ENCODE data around the gene WDR76. TPM values are rescaled to one million over a fixed set of nuclear protein-coding genes. Genes with fewer than 3 reads are reported as not detected.

WDR76 gene
- total RNA-seq, 2 experiments from 2014 or later, result 72.2 to 74.7 TPM

- Mint-ChIP-seq H3K4me3 (no peak overlapping the region), H3K4me1 (peaks cover 2% of the 10 kb centered on the region), H3K27ac (no peak overlapping the region), H3K36me3 (ENCODE audit: low read depth) (no peaks in the 10 kb centered on the region), H3K27me3 (no peaks in the 10 kb centered on the region), H3K9me3 (no peaks in the 10 kb centered on the region)
- ChIA-PET POLR2A (no interaction called here), CTCF (no interaction called here)
- no peak for DNase-seq
Measured at GRCh38 chr15:43908516-43909050, 81.8 kb downstream of the WDR76 start.

DNA sequence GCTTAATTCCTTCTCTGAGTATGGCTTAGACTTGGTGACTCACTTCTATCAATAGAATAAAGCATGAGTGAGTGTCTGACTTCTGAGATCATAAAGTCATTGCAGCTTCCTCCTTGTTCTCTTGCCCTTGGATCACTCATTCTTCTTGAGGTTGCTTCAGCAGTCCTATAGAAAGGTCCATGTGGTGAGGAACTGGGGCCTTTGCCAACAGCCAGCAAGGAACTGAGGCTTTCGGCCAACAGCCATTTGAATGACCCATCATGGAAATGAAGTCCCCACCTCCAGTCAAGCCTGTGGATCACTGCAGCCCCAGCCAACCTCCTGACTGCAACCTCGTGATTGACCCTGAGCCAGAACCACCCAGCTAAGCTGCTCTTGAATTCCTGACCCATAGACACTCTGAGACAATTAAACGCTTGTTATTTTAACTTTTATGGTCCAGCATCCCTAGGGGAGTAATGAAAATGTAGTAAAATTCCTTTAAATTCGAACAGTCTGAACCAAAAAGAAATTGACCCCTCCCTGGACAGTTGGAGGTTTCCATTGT, 84.5 kb downstream of the WDR76 start:
- ChIA-PET POLR2A (no interaction called here), CTCF (interaction anchor here (0.6 kb wide), 1 partner anchor 154 kb away, joined by 3 read pairs; no protein-coding TSS in a partner anchor)
- H3K4me1 Mint-ChIP-seq, result no peaks in the 10 kb centered on the region
- H3K27ac Mint-ChIP-seq, result no peak overlapping the region
- no peak for DNase-seq
- H3K36me3 Mint-ChIP-seq (ENCODE audit: low read depth), result no peaks in the 10 kb centered on the region
- no peaks in the 10 kb centered on the region for H3K27me3 Mint-ChIP-seq
- no peak overlapping the region for H3K4me3 Mint-ChIP-seq
- H3K9me3 Mint-ChIP-seq, result no peaks in the 10 kb centered on the region

GRCh38 chr15:43912208-43912607, 85.4 kb downstream of the WDR76 start:
- H3K9me3 Mint-ChIP-seq, result no peaks in the 10 kb centered on the region
- DNase-seq, result no peak
- H3K36me3 Mint-ChIP-seq (ENCODE audit: low read depth), result no peaks in the 10 kb centered on the region
- no peaks in the 10 kb centered on the region for H3K27me3 Mint-ChIP-seq
- H3K27ac Mint-ChIP-seq, result no peak overlapping the region
- POLR2A ChIA-PET, result no interaction called here
- H3K4me3 Mint-ChIP-seq, result no peak overlapping the region
- no peaks in the 10 kb centered on the region for H3K4me1 Mint-ChIP-seq
- CTCF ChIA-PET, result no interaction called here

DNA sequence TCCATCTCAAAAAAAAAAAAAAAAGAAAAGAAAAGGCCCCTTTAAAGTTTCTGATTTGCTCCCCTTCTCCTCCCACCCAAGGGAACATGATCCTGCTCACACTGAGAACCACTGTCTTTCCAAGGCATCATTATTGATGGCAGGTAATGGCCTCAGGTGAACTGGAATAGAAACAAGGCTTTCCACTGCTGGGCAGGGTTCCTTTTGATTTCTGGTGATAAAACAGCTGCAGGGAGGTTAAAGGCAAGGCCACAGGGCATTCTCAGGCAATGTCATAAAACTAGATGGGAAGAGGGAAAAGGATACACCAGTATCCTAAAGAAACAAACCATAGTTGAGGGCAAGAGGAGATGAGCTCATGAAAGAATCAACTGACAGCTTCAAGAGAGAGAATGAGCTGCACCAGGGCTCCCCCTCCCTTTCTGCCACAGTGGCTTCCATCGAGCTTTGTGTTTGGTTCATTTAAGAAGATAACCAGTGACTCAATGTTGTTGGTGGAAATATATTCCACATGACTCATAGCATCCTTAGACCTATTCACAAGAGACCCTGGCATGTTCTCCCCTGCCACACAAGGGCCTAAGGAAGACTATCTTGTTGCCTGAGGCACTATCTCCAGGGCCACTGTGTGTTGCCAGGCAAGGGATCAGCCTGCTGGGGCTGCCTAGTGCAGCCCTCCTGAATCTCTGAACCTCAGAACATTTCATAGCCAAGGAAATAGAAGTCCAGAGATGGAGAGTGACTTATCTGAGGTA, 86.4 kb downstream of the WDR76 start:
- Mint-ChIP-seq H3K27me3 (no peaks in the 10 kb centered on the region), H3K9me3 (no peaks in the 10 kb centered on the region), H3K36me3 (ENCODE audit: low read depth) (no peaks in the 10 kb centered on the region), H3K4me1 (no peaks in the 10 kb centered on the region), H3K27ac (no peak overlapping the region), H3K4me3 (no peak overlapping the region)
- DNase-seq, result no peak
- CTCF ChIA-PET, result interaction anchor here (0.5 to 1.4 kb wide), 2 partner anchors 9 to 573 kb away, joined by 4 to 5 read pairs; no protein-coding TSS in a partner anchor
- POLR2A ChIA-PET, result no interaction called here

DNA sequence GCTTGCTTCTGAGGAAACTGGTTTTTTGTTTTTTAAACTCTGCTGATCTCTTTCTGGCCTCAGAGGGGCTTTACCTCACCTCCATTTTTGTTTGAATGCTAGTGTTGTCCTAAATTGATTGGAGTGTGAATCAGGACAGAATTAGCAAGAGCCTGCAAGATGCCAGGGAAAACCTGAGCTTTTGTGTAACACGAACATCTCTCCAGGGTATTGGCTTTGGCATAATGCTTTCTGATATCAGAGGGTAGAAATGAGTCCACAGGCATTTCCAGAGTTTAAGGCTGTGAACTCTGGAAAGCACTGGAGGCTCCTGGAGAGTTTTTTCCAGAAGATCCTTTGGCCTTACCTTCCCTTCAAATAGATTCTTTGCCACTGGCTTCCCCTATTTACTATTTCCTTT, 87.1 kb downstream of the WDR76 start:
- no peak overlapping the region for H3K27ac Mint-ChIP-seq
- H3K27me3 Mint-ChIP-seq, result no peaks in the 10 kb centered on the region
- H3K9me3 Mint-ChIP-seq, result no peaks in the 10 kb centered on the region
- DNase-seq, result no peak
- H3K4me1 Mint-ChIP-seq, result no peaks in the 10 kb centered on the region
- H3K36me3 Mint-ChIP-seq (ENCODE audit: low read depth), result no peaks in the 10 kb centered on the region
- ChIA-PET POLR2A (no interaction called here), CTCF (interaction anchor here (1.4 kb wide), 1 partner anchor 9 kb away, joined by 5 read pairs; no protein-coding TSS in a partner anchor)
- H3K4me3 Mint-ChIP-seq, result no peak overlapping the region

- no peaks in the 10 kb centered on the region for H3K4me1 Mint-ChIP-seq
- H3K36me3 Mint-ChIP-seq (ENCODE audit: low read depth), result no peaks in the 10 kb centered on the region
- DNase-seq, result no peak
- POLR2A ChIA-PET, result no interaction called here
- H3K4me3 Mint-ChIP-seq, result no peak overlapping the region
- no peak overlapping the region for H3K27ac Mint-ChIP-seq
- CTCF ChIA-PET, result no interaction called here
- H3K27me3 Mint-ChIP-seq, result no peaks in the 10 kb centered on the region
- no peaks in the 10 kb centered on the region for H3K9me3 Mint-ChIP-seq
Measured at GRCh38 chr15:43915631-43916325, 89.0 kb downstream of the WDR76 start.

GRCh38 chr15:43916326-43916660, 89.5 kb downstream of the WDR76 start:
- Mint-ChIP-seq H3K36me3 (ENCODE audit: low read depth) (no peaks in the 10 kb centered on the region), H3K27me3 (no peaks in the 10 kb centered on the region), H3K4me1 (no peaks in the 10 kb centered on the region), H3K27ac (no peak overlapping the region), H3K9me3 (no peaks in the 10 kb centered on the region), H3K4me3 (no peak overlapping the region)
- ChIA-PET POLR2A (no interaction called here), CTCF (no interaction called here)
- DNase-seq, result no peak

Other genes with a start within 250 kb of the WDR76 start
- 10 to 100 TPM; 28.2 to 33.0 TPM for gene PPIP5K1, start 236.8 kb upstream of the WDR76 start, total RNA-seq
- gene CKMT1B, start 233.0 kb upstream of the WDR76 start, total RNA-seq, result not detected
- under 1 TPM; 0.45 to 0.75 TPM for gene STRC, start 208.2 kb upstream of the WDR76 start, total RNA-seq
- gene CATSPER2, start 178.2 kb upstream of the WDR76 start, total RNA-seq, result 1 to 10 TPM; 3.0 to 4.7 TPM
- gene CKMT1A, start 133.1 kb upstream of the WDR76 start, total RNA-seq, result not detected
- 100 to 1,000 TPM; 290 TPM for gene PDIA3, start 80.6 kb upstream of the WDR76 start, total RNA-seq
- gene ELL3, start 50.0 kb upstream of the WDR76 start, total RNA-seq, result under 1 TPM; 0.25 to 0.33 TPM
- 100 to 1,000 TPM; 907 to 928 TPM for gene SERF2, start 34.7 kb upstream of the WDR76 start, total RNA-seq
- gene SERINC4, start 26.8 kb upstream of the WDR76 start, total RNA-seq, result under 1 TPM; 0.15 to 0.18 TPM
- gene HYPK, start 26.4 kb upstream of the WDR76 start, total RNA-seq, result 10 to 100 TPM; 14.3 to 14.4 TPM
- gene MFAP1, start 2.3 kb upstream of the WDR76 start, total RNA-seq, result 10 to 100 TPM; 34.4 to 37.3 TPM

All from activated CD4-positive, alpha-beta memory T cell treated with anti-CD3 and anti-CD28 coated beads, Interleukin-2, amount 10 ng/mL, durations not matched to agents 7 days and 5 days (primary cell).